Osteocyte (in vitro differentiated cells): ENCODE results near the gene CNTNAP2. TPM values are rescaled to one million over a fixed set of nuclear protein-coding genes. Genes with fewer than 3 reads are reported as not detected.

Source experiments
- DNase-seq: peaks from one replicate; pipeline ENCODE4 v3.0.0; 2021; ENCODE audit warnings: mixed read lengths; ENCODE audit not compliant: unreplicated experiment; ENCODE audit errors: extremely low spot score
- H3K27ac Mint-ChIP-seq: one replicate; pipeline ENCODE4 v1.8.0; 2021; ENCODE audit warnings: mild to moderate bottlenecking, mixed read lengths; ENCODE audit not compliant: unreplicated experiment
- H3K27me3 Mint-ChIP-seq: one replicate; pipeline ENCODE4 v1.8.0; 2021; ENCODE audit warnings: mixed read lengths; ENCODE audit not compliant: unreplicated experiment
- H3K36me3 Mint-ChIP-seq: one replicate; pipeline ENCODE4 v1.8.0; 2021; ENCODE audit warnings: mixed read lengths; ENCODE audit not compliant: unreplicated experiment
- H3K4me1 Mint-ChIP-seq: one replicate; pipeline ENCODE4 v1.8.0; 2021; ENCODE audit warnings: mixed read lengths; ENCODE audit not compliant: unreplicated experiment
- H3K4me3 Mint-ChIP-seq: one replicate; pipeline ENCODE4 v1.8.0; 2021; ENCODE audit warnings: mild to moderate bottlenecking, moderate library complexity, mixed read lengths; ENCODE audit not compliant: unreplicated experiment
- H3K9me3 Mint-ChIP-seq: one replicate; pipeline ENCODE4 v1.8.0; 2021; ENCODE audit warnings: mixed read lengths; ENCODE audit not compliant: unreplicated experiment
- total RNA-seq: library from RNA; stranded (reverse); gene quantifications from 2 replicates; pipeline ENCODE4 v1.2.1, GENCODE V29; 2021
- TF ChIP-seq, protein P1 (sequence below): fragments of 200-600 bp; sonication (generic); IDR thresholded peaks from 2 replicates; pipeline ENCODE4 v1.5.0; 2021; ENCODE audit warnings: antibody characterized with exemption, mild to moderate bottlenecking, moderate library complexity

The CNTNAP2 gene
- total RNA-seq, 1 donor from 2014 or later, result 1.4 TPM

GRCh38 chr7:147952918-147953317, 1836.3 kb downstream of the CNTNAP2 start:
- H3K4me1 Mint-ChIP-seq, result no peaks in the 10 kb centered on the region
- peaks cover 20% of the 10 kb centered on the region for H3K9me3 Mint-ChIP-seq
- H3K4me3 Mint-ChIP-seq, result no peak overlapping the region
- H3K27ac Mint-ChIP-seq, result no peak overlapping the region
- H3K27me3 Mint-ChIP-seq, result no peaks in the 10 kb centered on the region
- no peak for DNase-seq
- H3K36me3 Mint-ChIP-seq, result no peaks in the 10 kb centered on the region
- TF ChIP-seq, protein P1, sequence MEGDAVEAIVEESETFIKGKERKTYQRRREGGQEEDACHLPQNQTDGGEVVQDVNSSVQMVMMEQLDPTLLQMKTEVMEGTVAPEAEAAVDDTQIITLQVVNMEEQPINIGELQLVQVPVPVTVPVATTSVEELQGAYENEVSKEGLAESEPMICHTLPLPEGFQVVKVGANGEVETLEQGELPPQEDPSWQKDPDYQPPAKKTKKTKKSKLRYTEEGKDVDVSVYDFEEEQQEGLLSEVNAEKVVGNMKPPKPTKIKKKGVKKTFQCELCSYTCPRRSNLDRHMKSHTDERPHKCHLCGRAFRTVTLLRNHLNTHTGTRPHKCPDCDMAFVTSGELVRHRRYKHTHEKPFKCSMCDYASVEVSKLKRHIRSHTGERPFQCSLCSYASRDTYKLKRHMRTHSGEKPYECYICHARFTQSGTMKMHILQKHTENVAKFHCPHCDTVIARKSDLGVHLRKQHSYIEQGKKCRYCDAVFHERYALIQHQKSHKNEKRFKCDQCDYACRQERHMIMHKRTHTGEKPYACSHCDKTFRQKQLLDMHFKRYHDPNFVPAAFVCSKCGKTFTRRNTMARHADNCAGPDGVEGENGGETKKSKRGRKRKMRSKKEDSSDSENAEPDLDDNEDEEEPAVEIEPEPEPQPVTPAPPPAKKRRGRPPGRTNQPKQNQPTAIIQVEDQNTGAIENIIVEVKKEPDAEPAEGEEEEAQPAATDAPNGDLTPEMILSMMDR, result no peak

- H3K4me1 Mint-ChIP-seq, result no peaks in the 10 kb centered on the region
- DNase-seq, result no peak
- H3K27ac Mint-ChIP-seq, result no peak overlapping the region
- no peak overlapping the region for H3K4me3 Mint-ChIP-seq
- H3K36me3 Mint-ChIP-seq, result no peaks in the 10 kb centered on the region
- peaks cover 17% of the 10 kb centered on the region for H3K9me3 Mint-ChIP-seq
- no peaks in the 10 kb centered on the region for H3K27me3 Mint-ChIP-seq
- TF ChIP-seq, protein P1, result no peak
Observed at GRCh38 chr7:147968046-147968610, 1851.5 kb downstream of the CNTNAP2 start.

DNA sequence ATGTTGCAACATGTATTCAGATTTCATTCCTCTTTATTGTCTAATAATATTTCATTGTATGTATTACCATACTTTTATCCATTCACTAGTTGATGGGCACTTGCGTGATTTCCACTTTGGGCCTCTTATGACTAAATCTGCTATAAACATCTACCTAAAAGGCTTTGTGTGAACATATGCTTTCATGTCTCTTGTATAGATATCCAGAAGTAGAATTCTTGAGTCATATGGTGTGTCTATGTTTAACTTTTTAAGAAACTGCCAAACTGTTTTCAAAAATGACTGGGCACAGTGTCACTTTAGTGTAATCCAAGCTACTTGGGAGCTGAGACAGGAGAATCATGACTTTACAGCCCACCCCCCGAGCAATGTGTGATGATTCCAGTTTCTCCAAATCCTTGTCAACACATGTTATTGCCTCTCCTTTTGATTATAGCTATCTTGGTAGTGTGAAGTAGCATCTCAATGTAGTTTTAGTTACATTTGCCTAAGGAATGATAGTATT, 1855.1 kb downstream of the CNTNAP2 start:
- TF ChIP-seq, protein P1, result no peak
- Mint-ChIP-seq H3K27me3 (no peaks in the 10 kb centered on the region), H3K36me3 (no peaks in the 10 kb centered on the region), H3K4me3 (no peak overlapping the region), H3K27ac (no peak overlapping the region), H3K9me3 (peaks cover 9% of the 10 kb centered on the region), H3K4me1 (no peaks in the 10 kb centered on the region)
- no peak for DNase-seq

GRCh38 chr7:147978201-147978600, 1861.6 kb downstream of the CNTNAP2 start:
- no peak overlapping the region for H3K4me3 Mint-ChIP-seq
- H3K27ac Mint-ChIP-seq, result no peak overlapping the region
- peaks cover 7% of the 10 kb centered on the region for H3K9me3 Mint-ChIP-seq
- no peak for DNase-seq
- TF ChIP-seq, protein P1, result no peak
- H3K4me1 Mint-ChIP-seq, result no peaks in the 10 kb centered on the region
- H3K27me3 Mint-ChIP-seq, result no peaks in the 10 kb centered on the region
- no peaks in the 10 kb centered on the region for H3K36me3 Mint-ChIP-seq

GRCh38 chr7:147978651-147979050, 1862.0 kb downstream of the CNTNAP2 start:
- Mint-ChIP-seq H3K36me3 (no peaks in the 10 kb centered on the region), H3K4me1 (no peaks in the 10 kb centered on the region), H3K9me3 (peaks cover 7% of the 10 kb centered on the region), H3K4me3 (no peak overlapping the region), H3K27ac (no peak overlapping the region), H3K27me3 (no peaks in the 10 kb centered on the region)
- TF ChIP-seq, protein P1, result no peak
- DNase-seq, result no peak
